NCI-H2227 (cell line): ENCODE results near the gene PLEKHG1.
A peak's percentile ranks its signal among the peaks of the same experiment; 100 is the strongest.

ENCODE experiments used
- DNase-seq: peaks from one replicate; lab custom pipeline; 2025; ENCODE audit not compliant: unreplicated experiment; lab: John Stamatoyannopoulos, UW

PLEKHG1 gene

GRCh38 chr6:150617496-150618460 is 18.1 kb downstream of the PLEKHG1 start:
- no peak for DNase-seq

- no peak for DNase-seq
These were observed 19.6 kb downstream of the PLEKHG1 start for GRCh38 chr6:150619275-150619674.

- DNase-seq, result no peak
These were observed 20.6 kb downstream of the PLEKHG1 start for GRCh38 chr6:150620244-150620643.

- DNase-seq, result no peak
These were observed 21.1 kb downstream of the PLEKHG1 start for GRCh38 chr6:150620763-150621162.

- no peak for DNase-seq
These were observed 22.8 kb downstream of the PLEKHG1 start for GRCh38 chr6:150622476-150622875.

GRCh38 chr6:150622941-150623874 is 23.5 kb downstream of the PLEKHG1 start:
- DNase-seq, result peak; percentile 87

- DNase-seq, result no peak
These were observed 24.5 kb downstream of the PLEKHG1 start for GRCh38 chr6:150624191-150624590.

GRCh38 chr6:150625927-150626326 is 26.2 kb downstream of the PLEKHG1 start:
- no peak for DNase-seq

- DNase-seq, result no peak
These were observed 27.5 kb downstream of the PLEKHG1 start for GRCh38 chr6:150627154-150627553.

- DNase-seq, result no peak
These were observed 27.9 kb downstream of the PLEKHG1 start for GRCh38 chr6:150627585-150628025.

- DNase-seq, result no peak
These were observed 29.2 kb downstream of the PLEKHG1 start for GRCh38 chr6:150628908-150629307.

GRCh38 chr6:150631283-150631983 is 31.7 kb downstream of the PLEKHG1 start:
- no peak for DNase-seq

- no peak for DNase-seq
These were observed 32.4 kb downstream of the PLEKHG1 start for GRCh38 chr6:150631984-150632642.

GRCh38 chr6:150632785-150633485 is 33.2 kb downstream of the PLEKHG1 start:
- peak; percentile 4 for DNase-seq

- DNase-seq, result no peak
These were observed 33.8 kb downstream of the PLEKHG1 start for GRCh38 chr6:150633486-150633834.

- no peak for DNase-seq
These were observed 34.7 kb downstream of the PLEKHG1 start for GRCh38 chr6:150634176-150634963.

- no peak for DNase-seq
These were observed 35.2 kb downstream of the PLEKHG1 start for GRCh38 chr6:150634964-150635292.

- DNase-seq, result no peak
These were observed 36.3 kb downstream of the PLEKHG1 start for GRCh38 chr6:150635906-150636514.

GRCh38 chr6:150636808-150637207 is 37.1 kb downstream of the PLEKHG1 start:
- no peak for DNase-seq
